T-helper 2 cell treated with Interferon-gamma antibody and Interleukin-4, amounts not matched to agents 5 μg/mL and 100 μg/mL, for 36 hours (primary cell): ENCODE measurements around the gene TAS1R2.
A peak's percentile ranks its signal among the peaks of the same experiment; 100 is the strongest.

Experiments
- DNase-seq: peaks from one replicate; pipeline ENCODE4 v3.0.0; 2021; ENCODE audit warnings: low spot score
- H3K27ac Mint-ChIP-seq: one replicate; pipeline ENCODE4 v1.8.0; 2021; ENCODE audit warnings: mild to moderate bottlenecking, mixed read lengths
- H3K27me3 Mint-ChIP-seq: one replicate; pipeline ENCODE4 v1.8.0; 2021; ENCODE audit warnings: low read depth, mixed read lengths
- H3K36me3 Mint-ChIP-seq: one replicate; pipeline ENCODE4 v1.8.0; 2021; ENCODE audit warnings: low read depth, mixed read lengths
- H3K4me1 Mint-ChIP-seq: one replicate; pipeline ENCODE4 v1.8.0; 2021; ENCODE audit warnings: low read depth, mixed read lengths
- H3K4me3 Mint-ChIP-seq: one replicate; pipeline ENCODE4 v1.8.0; 2022; ENCODE audit warnings: mild to moderate bottlenecking, moderate library complexity, mixed read lengths
- H3K9me3 Mint-ChIP-seq: one replicate; pipeline ENCODE4 v1.8.0; 2021; ENCODE audit warnings: mixed read lengths

Gene TAS1R2

DNA sequence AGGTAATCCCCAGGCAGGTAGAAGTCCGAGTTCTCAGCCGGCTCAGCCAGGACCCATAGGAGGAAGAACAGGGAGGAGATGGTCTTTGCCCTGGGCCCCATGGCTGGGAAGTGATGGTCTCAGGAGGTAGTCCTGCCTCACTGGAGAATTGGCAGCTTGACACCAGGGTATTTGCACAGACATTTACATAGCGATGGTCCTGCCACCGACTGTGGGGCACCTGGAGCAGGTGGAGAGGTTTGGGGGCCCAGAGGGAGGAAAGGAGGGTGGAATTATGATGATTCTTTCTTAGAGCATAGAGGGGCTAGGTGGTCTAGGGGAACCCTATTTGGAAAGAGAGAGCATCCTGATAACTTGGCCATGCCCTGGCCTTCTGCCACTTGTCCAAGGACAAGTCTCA is at the start of gene TAS1R2:
TAS1R2 (minus strand) TSS at position 101 of the 400 bp plus-strand sequence; CDS start at position 101, 0 bp downstream.
- no peak within 1 kb of the TSS for H3K27ac Mint-ChIP-seq
- no peaks in the 10 kb centered on the region for H3K4me1 Mint-ChIP-seq
- H3K4me3 Mint-ChIP-seq: no peak within 1 kb of the TSS
- no peaks in the 10 kb centered on the region for H3K36me3 Mint-ChIP-seq
- no peak for DNase-seq
- H3K27me3 Mint-ChIP-seq: no peaks in the 10 kb centered on the region
- no peaks in the 10 kb centered on the region for H3K9me3 Mint-ChIP-seq

DNA sequence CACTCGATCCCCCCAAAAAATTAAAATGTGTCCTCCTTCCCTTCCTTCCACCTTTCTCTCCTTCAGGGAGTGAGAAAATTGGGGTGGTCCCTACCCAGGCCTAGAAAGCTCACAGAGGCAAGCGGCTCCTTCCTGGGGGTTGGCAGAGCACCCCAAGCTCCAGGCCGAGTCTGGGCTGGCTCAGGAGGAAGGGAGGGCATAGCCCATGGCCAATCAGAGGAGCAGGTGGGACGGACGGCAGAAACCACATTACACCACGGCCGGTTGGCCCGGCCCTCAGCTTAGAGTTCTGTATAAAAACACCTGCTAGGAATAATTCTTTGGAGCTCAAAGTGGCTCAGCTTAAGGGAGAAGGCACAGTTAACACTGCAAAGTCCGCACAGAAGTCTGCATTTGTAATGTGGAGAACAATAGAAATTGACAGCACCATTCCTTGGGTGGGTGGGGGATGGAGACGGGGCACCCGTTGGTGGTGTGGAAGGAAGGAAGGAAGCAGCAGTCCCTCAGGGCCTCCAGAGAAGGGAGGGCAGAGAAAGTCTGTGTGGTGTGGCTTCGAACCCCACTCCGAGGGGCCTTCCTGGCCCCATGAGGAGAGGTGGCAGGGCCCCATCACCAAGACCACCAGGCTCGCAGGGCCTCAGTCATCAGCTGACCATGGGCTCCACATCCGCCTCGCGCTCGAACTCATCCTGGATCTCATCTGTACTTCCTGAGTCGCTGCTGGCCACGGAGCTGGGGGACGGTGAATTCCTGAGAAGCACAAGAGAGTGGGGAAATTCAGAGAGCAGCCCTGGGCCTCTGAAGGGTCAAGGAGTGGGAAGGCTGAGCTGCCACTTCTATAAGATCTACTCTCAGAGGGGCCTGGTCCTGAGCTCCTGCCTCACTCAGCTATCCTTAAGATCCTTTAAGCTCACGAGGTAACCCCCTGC is 48.7 kb upstream of the TAS1R2 start:
- Mint-ChIP-seq H3K4me1 (peaks cover 10% of the 10 kb centered on the region), H3K27me3 (no peaks in the 10 kb centered on the region), H3K4me3 (no peak overlapping the region), H3K36me3 (peaks cover 40% of the 10 kb centered on the region), H3K9me3 (no peaks in the 10 kb centered on the region), H3K27ac (no peak overlapping the region)
- DNase-seq: no peak

DNA sequence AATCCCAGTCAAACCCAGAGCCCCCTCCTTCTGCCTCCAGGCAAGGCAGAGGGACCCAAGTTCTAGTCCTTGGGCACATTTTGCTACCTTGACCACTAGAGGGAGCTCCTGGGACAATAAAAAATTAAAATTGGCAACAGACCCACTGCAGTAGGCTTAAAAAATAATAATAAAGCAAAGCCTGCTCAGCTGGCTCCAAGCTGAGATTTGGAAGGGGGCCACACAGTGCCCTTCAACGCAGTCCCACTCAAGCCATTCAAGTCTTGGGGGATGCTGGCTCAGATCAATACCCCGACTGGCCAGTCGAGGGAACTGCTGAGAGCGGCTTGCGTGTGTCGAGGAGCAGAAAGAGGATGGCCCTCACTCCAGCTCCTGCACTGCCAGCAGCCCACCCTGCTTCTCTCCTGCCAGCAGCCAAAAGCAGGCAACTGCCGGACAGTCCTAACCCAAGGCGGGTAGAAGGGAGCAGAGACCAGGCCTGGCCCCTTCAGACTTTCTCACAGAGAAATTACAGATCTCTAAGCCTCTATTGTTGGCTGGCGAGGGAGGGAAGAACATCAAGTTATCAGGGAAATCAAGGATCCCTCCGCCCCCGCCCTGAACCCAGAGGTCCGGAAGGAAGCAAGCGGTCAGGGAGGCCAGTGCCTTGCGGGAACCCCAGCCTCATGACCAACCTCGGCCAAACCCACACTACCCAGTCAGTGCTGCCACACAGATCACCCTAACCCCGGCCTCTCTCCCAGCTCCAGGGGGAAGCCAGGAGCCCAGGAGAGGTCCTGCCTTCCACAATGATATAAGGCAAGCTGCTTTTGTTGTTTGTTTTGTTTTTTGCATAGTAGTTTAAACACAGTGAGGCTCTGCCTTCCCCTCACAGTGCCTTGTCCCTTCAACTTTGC is 47.8 kb upstream of the TAS1R2 start:
- H3K36me3 Mint-ChIP-seq: peaks cover 39% of the 10 kb centered on the region
- H3K9me3 Mint-ChIP-seq: no peaks in the 10 kb centered on the region
- DNase-seq: peak; percentile 38
- no peak overlapping the region for H3K27ac Mint-ChIP-seq
- H3K4me1 Mint-ChIP-seq: peaks cover 11% of the 10 kb centered on the region
- H3K27me3 Mint-ChIP-seq: no peaks in the 10 kb centered on the region
- no peak overlapping the region for H3K4me3 Mint-ChIP-seq

DNA sequence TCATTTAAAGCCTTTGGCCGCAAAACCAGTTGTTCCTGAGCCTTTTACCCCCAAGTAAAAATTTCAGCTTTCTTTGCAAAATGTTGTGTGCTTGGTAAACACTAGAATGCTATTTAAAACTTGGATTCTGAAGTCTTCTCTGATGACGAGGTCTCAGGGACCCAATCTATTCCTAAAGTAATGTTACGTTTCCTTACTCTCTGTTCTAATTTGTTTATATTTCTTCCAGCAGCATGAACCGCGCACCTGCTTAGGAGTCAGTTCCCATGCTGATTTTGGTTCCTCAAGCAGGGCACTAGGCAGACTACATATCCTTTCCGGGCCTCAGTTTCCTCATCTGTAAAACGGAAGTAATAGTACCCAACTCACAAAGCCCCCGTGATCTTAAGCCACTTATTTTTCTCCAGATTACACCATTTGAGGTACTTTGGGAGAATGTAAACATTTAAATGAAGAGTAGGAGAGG is 43.9 kb upstream of the TAS1R2 start:
- Mint-ChIP-seq H3K4me1 (peaks cover 18% of the 10 kb centered on the region), H3K27me3 (no peaks in the 10 kb centered on the region), H3K9me3 (no peaks in the 10 kb centered on the region), H3K27ac (peak overlapping the region; percentile 68), H3K4me3 (peak overlapping the region; percentile 88), H3K36me3 (peaks cover 9% of the 10 kb centered on the region)
- no peak for DNase-seq

DNA sequence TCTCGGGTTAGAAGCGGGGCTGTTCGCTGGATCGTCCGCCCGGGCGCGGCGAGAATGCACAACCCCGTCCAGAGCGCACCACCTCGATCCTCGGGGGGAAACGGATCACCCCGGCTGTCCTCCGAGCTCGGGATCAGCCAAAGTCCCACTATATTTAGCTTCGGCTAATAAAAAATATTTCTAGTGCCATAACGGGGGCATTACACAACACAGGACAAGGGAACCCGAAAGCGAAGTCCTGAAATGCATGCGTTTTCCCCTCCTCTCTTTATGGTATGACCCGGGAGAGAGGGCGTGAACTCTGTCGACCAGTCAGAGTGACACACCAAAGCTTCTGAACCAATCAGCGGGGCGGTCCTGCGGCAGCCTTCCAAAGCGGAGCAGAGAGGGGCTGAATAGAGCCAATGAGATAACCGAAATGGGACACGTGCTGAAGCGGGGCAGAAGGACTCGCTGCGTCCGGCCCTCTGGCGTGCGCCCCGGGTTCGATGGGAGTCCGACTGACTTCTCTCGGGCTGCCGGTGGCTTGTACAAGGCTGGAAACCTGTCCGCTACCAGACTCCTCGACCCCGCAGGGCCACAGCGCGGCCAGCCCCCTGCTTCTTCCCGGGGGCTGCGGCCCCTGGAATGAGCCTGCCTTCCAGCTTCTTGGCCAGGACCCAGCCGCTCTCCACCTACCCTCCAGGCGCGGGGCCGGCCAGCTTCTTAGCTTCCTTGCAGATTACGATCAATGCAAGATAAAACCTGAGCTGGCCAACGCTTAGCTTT is 43.2 kb upstream of the TAS1R2 start, which contains the start of gene ALDH4A1:
ALDH4A1 (minus strand) TSS at position 33 of the 768 bp plus-strand sequence; CDS start at position 1, 32 bp downstream.
- H3K4me3 Mint-ChIP-seq: peak within 1 kb of the TSS; percentile 88
- H3K36me3 Mint-ChIP-seq: peaks cover 6% of the 10 kb centered on the region
- H3K27me3 Mint-ChIP-seq: no peaks in the 10 kb centered on the region
- peak; percentile 94 for DNase-seq
- peaks cover 16% of the 10 kb centered on the region for H3K4me1 Mint-ChIP-seq
- H3K27ac Mint-ChIP-seq: peak within 1 kb of the TSS; percentile 96
- H3K9me3 Mint-ChIP-seq: no peaks in the 10 kb centered on the region

DNA sequence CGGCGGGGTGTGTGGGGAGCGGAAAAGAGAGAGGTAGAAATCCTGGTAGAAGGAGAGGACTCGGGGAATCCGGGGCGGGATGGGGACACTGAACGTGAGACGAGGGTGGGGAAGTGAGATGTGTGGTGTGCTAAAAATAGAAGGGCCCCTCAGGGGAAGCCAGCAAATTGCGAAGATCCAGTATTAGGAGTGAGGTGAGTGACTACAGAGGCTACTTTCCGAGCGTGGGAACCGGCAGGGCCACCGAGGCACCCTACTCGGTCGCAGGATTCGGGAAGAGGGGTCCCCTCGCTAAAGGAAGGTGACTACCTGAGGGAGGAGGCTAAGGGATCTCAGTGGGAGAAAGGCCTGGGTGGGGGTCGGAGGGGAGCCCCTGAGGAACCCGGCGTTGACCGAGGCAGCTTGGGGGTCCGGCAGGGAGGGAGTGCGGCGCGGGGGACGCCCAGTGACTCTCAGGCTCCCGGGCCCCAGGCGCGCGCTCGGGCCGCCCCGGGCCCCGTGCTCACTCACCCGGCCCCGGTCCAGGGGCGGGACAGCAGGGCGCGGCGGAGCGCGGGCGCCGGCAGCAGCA is 42.6 kb upstream of the TAS1R2 start:
- Mint-ChIP-seq H3K27ac (peak overlapping the region; percentile 96), H3K27me3 (no peaks in the 10 kb centered on the region), H3K4me1 (peaks cover 16% of the 10 kb centered on the region), H3K36me3 (peaks cover 3% of the 10 kb centered on the region), H3K9me3 (no peaks in the 10 kb centered on the region), H3K4me3 (peak overlapping the region; percentile 87)
- DNase-seq: peak; percentile 8

DNA sequence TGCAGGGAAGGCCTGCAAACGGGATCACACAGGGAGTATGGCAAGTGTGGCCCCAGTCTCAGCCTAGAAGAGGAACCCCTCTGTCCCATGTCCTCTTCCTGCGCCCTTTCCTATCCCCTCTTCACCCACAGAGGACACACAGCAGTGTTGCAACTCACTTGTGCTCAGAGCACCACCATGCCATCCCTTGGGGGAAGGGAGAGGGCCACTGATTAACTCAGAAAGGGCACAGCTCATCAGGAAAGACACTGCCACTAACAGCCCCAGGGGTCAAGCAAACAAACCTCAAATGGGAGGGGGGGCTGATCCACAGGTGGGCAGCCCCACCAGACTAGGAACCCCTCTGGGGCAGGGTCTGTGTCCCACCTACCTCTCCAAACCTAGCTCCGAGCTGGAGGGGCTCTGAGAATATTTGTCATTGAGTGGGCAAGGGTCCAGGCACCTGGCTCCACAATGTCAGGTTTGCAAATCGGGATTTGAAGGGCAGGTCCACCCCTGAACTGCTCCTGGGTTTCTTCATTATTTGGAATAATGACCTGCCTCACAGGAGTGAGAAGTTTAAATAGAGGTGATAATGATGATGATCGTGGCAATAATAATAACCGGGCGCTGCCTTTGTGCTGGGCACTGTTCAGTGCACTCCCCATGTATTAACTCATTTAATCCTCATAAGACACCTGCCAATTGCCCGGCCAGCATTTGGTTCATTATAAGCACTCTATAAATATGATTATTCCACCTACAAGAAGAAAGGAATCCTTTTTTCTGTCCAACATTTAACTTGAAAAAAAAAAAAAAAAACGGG is 41.9 kb upstream of the TAS1R2 start:
- Mint-ChIP-seq H3K27me3 (no peaks in the 10 kb centered on the region), H3K27ac (peak overlapping the region; percentile 84), H3K9me3 (no peaks in the 10 kb centered on the region), H3K36me3 (no peaks in the 10 kb centered on the region), H3K4me3 (peak overlapping the region; percentile 87), H3K4me1 (peaks cover 16% of the 10 kb centered on the region)
- no peak for DNase-seq

DNA sequence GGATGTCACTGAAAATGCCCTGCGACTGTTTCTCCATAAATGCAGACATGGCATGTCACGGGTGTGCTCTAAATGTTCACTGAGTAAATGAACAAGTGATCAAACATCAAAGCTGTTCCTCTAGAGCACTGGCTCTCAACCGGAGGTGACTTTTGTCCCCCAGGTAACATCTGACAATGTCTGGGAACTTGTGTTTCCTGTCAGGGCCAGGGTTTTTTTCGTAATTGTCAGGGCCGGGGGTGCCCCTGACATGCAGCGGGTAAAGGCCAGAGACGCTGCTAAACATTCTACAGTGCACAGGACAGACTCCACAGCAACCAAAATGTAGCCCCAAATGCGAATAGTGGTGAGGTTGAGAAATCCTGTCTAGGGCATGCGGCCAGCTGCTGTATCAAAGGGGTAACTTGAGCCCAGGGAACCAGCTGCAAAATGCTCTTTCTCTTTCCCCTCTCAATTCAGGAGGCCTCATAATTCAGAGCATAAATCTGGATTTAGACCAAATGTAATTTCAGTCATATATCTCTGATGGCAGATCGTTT is 40.9 kb upstream of the TAS1R2 start:
- peak overlapping the region; percentile 15 for H3K4me3 Mint-ChIP-seq

DNA sequence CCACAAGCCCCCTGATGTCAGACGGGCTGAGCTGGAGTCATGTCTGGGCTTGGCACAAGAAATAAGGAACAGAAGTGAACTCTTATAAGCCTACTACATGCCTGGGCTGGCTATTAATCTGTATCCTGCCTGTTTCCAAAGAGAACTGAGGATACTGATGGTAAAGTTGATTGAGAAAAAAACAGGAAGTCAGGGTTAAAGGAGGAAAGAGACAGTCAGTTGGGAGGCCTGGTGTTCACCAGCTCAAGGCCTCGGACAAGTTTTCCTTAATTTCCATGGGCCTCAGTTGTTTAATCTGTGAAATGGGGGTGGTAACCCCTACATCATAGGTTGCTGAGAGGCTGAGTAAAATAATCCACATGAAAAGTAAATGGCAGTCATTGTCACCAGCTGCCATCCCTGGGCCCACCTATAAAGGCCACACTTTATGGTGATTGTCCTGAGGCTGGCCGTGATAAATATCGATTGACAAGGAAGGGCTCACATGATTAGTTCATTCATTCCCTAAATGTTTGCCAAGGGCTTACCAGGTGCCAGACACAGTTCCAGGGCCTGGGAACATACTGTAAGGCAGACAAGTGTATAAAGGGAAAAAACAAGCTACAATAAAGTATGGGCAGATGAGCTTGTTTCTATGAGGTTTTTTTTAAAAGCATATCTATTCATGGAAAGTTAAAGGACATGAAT is 40.0 kb upstream of the TAS1R2 start:
- H3K9me3 Mint-ChIP-seq: no peaks in the 10 kb centered on the region
- H3K4me3 Mint-ChIP-seq: no peak overlapping the region
- H3K36me3 Mint-ChIP-seq: no peaks in the 10 kb centered on the region
- H3K27ac Mint-ChIP-seq: no peak overlapping the region
- DNase-seq: no peak
- H3K27me3 Mint-ChIP-seq: no peaks in the 10 kb centered on the region
- peaks cover 16% of the 10 kb centered on the region for H3K4me1 Mint-ChIP-seq

More for the DNA sequence above, 40.9 kb upstream of the TAS1R2 start:
- H3K4me1 Mint-ChIP-seq: peaks cover 16% of the 10 kb centered on the region
- no peak for DNase-seq
- no peaks in the 10 kb centered on the region for H3K27me3 Mint-ChIP-seq
- H3K36me3 Mint-ChIP-seq: no peaks in the 10 kb centered on the region
- no peaks in the 10 kb centered on the region for H3K9me3 Mint-ChIP-seq
- no peak overlapping the region for H3K27ac Mint-ChIP-seq

DNA sequence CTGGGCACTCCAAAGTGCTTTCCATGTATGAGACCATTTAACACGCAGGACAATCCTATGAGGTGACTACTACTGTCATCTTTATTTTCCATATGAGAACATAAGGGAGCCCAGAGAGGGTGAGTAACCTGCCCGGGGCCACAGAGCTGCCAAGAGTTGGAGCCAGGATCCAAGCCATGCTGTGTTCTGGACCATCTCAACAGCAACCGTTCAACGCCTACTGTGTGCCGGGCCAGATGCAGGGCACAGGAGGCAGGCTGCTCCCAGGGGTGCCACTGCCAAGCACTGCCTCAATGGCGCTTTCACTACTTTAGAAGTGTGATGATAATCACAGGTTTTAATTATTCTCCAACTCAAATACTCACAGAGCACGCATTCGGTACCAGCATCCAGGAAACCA is 39.1 kb upstream of the TAS1R2 start:
- Mint-ChIP-seq H3K4me3 (no peak overlapping the region), H3K27me3 (no peaks in the 10 kb centered on the region), H3K36me3 (no peaks in the 10 kb centered on the region), H3K27ac (no peak overlapping the region), H3K9me3 (no peaks in the 10 kb centered on the region), H3K4me1 (peaks cover 13% of the 10 kb centered on the region)
- DNase-seq: no peak

DNA sequence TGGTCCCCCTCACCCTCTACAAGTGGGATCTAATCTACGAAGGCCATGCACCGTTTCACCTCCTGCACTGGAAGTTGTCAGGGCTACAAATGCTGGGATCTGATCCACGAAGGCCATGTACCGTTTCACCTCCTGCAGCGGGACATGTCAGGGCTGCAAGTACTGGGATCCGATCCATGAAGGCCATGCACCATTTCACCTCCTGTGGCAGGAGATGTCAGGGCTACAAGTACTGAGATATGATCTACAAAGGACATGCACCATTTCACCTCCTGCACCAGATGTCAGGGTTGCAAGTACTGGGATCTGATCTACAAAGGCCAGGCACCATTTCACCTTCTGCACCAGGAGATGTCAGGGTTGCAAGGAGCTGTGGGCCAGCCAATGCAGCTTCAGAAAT is 35.9 kb upstream of the TAS1R2 start:
- Mint-ChIP-seq H3K4me3 (no peak overlapping the region), H3K4me1 (no peaks in the 10 kb centered on the region), H3K27me3 (no peaks in the 10 kb centered on the region), H3K36me3 (no peaks in the 10 kb centered on the region), H3K27ac (no peak overlapping the region), H3K9me3 (no peaks in the 10 kb centered on the region)
- no peak for DNase-seq

DNA sequence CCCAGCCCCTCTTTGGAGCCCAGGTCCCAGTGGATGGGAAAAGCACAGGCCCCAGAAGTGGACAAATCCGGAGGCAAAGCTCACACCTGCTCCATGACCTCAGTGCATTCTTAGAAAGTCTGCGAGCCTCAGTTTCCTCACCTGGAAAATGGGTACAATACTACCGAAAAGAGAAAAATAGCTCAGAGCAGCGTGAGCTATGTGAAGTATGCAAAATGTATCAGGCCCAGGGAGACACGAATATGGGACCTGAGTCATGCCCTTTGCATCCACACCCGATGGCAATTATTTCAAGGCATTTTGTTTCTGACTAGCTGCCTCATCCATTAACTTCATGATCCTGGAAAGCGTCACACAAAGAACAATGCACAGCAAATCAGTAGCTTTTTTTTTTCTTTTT is 33.7 kb upstream of the TAS1R2 start:
- Mint-ChIP-seq H3K9me3 (no peaks in the 10 kb centered on the region), H3K4me1 (no peaks in the 10 kb centered on the region), H3K27ac (no peak overlapping the region), H3K27me3 (no peaks in the 10 kb centered on the region), H3K4me3 (no peak overlapping the region), H3K36me3 (no peaks in the 10 kb centered on the region)
- no peak for DNase-seq
